Endothelial cell of umbilical vein (primary cell): ENCODE measurements around the gene FOXO1. TPM values are rescaled to one million over a fixed set of nuclear protein-coding genes. Genes with fewer than 3 reads are reported as not detected.

Experiments
- BruUV-seq: library from RNA; stranded (reverse); fragments of 400-500 nt; replicated peaks from 2 replicates; lab custom pipeline; 2021; lab: Mats Ljungman, UMichigan
- CTCF ChIA-PET: fragments of 300-600, 350-600 bp; sonication (Branson Sonifier 250); formaldehyde crosslinking; loops from one replicate; lab custom pipeline; 2021; ENCODE audit warnings: antibody characterized with exemption, inconsistent platforms; lab: Charles Lee
- POLR2A ChIA-PET: fragments of 300-600, 350-600 bp; sonication (Branson Sonifier 250); formaldehyde crosslinking; loops from one replicate; lab custom pipeline; 2021; ENCODE audit warnings: antibody characterized with exemption, inconsistent platforms; lab: Charles Lee
- DNase-seq: peaks from one replicate; pipeline ENCODE4 v3.0.0-alpha.2; 2011; ENCODE audit warnings: low read depth, low spot score
- FAIRE-seq: peaks from 2 replicates; lab custom pipeline; 2011; peaks lifted over from hg19 to GRCh38; lab: Jason Lieb, UNC
- H2AFZ ChIP-seq: 2 replicates; pipeline ENCODE4 v1.6.0; 2012; ENCODE audit warnings: low read depth, low read length, control low read depth, inconsistent platforms
- H3K27ac ChIP-seq: 2 replicates; pipeline ENCODE4 v1.5.1; 2011; ENCODE audit warnings: low read depth, mild to moderate bottlenecking, control low read depth, low read length, moderate library complexity; ENCODE audit not compliant: insufficient read depth
- H3K27me3 ChIP-seq, 2 experiments: 2 replicates each; pipeline versions ENCODE4 v1.6.0 to v1.6.1; 2011; ENCODE audit warnings: low read length in 2 of 2, mixed read lengths in 1 of 2; ENCODE audit not compliant: control insufficient read depth in 2 of 2, insufficient read depth in 2 of 2
- H3K36me3 ChIP-seq, 2 experiments: 2 replicates in 1 of 2; 3 replicates in 1 of 2; pipeline ENCODE4 v1.5.1; 2011; ENCODE audit warnings: low read length in 2 of 2, mild to moderate bottlenecking in 1 of 2, moderate library complexity in 1 of 2; ENCODE audit not compliant: control insufficient read depth in 2 of 2, insufficient read depth in 2 of 2; ENCODE audit errors: extremely low read depth in 1 of 2
- H3K4me1 ChIP-seq: 3 replicates; pipeline ENCODE4 v1.5.1; 2011; ENCODE audit warnings: mild to moderate bottlenecking, low read length; ENCODE audit not compliant: control insufficient read depth, insufficient read depth; ENCODE audit errors: extremely low read depth
- H3K4me2 ChIP-seq: 2 replicates; pipeline ENCODE4 v1.6.1; 2011; ENCODE audit warnings: low read length, control low read depth, mixed read lengths; ENCODE audit not compliant: insufficient read depth
- H3K4me3 ChIP-seq, 3 experiments: fragments of 200-600 bp in 1 of 3; sonication (generic), shearing (Covaris generic) in 1 of 3; replicated peaks in 1 of 3; 2 replicates each; pipeline ENCODE4 v1.5.1; 2011 to 2016; ENCODE audit warnings: control low read depth in 3 of 3, low read length in 3 of 3, mild to moderate bottlenecking in 2 of 3, inconsistent platforms in 1 of 3, low read depth in 1 of 3, moderate library complexity in 1 of 3; ENCODE audit not compliant: insufficient read depth in 1 of 3
- H3K79me2 ChIP-seq: 2 replicates; pipeline ENCODE4 v1.6.0; 2012; ENCODE audit warnings: low read length, inconsistent platforms; ENCODE audit not compliant: control insufficient read depth, insufficient read depth
- H3K9ac ChIP-seq: replicated peaks from 2 replicates; pipeline ENCODE3; 2011; ENCODE audit warnings: low read length, control low read depth; ENCODE audit not compliant: insufficient read depth; ENCODE audit errors: extremely low read depth
- H3K9me1 ChIP-seq: replicated peaks from 3 replicates; pipeline ENCODE4 v1.6.0; 2011; ENCODE audit warnings: mild to moderate bottlenecking, low read length; ENCODE audit not compliant: control insufficient read depth, insufficient read depth; ENCODE audit errors: extremely low read depth
- H3K9me3 ChIP-seq: replicated peaks from 2 replicates; pipeline ENCODE4 v1.5.1; 2012; ENCODE audit warnings: low read length, inconsistent platforms; ENCODE audit not compliant: control insufficient read depth, insufficient read depth
- H4K20me1 ChIP-seq: replicated peaks from 2 replicates; pipeline ENCODE3; 2011; ENCODE audit warnings: mild to moderate bottlenecking, low read length; ENCODE audit not compliant: control insufficient read depth, insufficient read depth; ENCODE audit errors: extremely low read depth
- CTCF ChIP-seq, 2 donors: IDR thresholded peaks; 1 replicate in 1 of 2; 2 replicates in 1 of 2; pipeline ENCODE4 v1.5.1; 2011; ENCODE audit warnings: low read length in 2 of 2, mild to moderate bottlenecking in 2 of 2, moderate library complexity in 2 of 2, control low read depth in 1 of 2, inconsistent platforms in 1 of 2, low read depth in 1 of 2; ENCODE audit not compliant: insufficient read depth in 1 of 2; ENCODE audit errors: extremely low read depth in 1 of 2
- EZH2 ChIP-seq: IDR thresholded peaks from 2 replicates; pipeline ENCODE4 v1.6.1; 2012; ENCODE audit warnings: borderline replicate concordance, low read depth, mild to moderate bottlenecking, moderate library complexity, low read length, inconsistent platforms; ENCODE audit not compliant: severe bottlenecking
- FOS ChIP-seq: IDR thresholded peaks from 2 replicates; pipeline ENCODE4 v1.6.1; 2011; ENCODE audit warnings: mild to moderate bottlenecking, low read length, moderate library complexity, borderline replicate concordance; ENCODE audit not compliant: insufficient read depth
- GATA2 ChIP-seq: IDR thresholded peaks from 2 replicates; pipeline ENCODE4 v1.7.0; 2011; ENCODE audit warnings: low read depth, mild to moderate bottlenecking, moderate library complexity, mixed read lengths, low read length; ENCODE audit not compliant: insufficient read length, insufficient read depth
- JUN ChIP-seq: IDR thresholded peaks from 2 replicates; pipeline ENCODE4 v1.6.1; 2011; ENCODE audit warnings: borderline replicate concordance, low read depth; ENCODE audit not compliant: insufficient read length, insufficient read depth
- MAX ChIP-seq: IDR thresholded peaks from 2 replicates; pipeline ENCODE4 v1.6.1; 2011; ENCODE audit not compliant: insufficient read depth, insufficient read length
- MYC ChIP-seq: IDR thresholded peaks from one replicate; pipeline ENCODE4 v1.6.1; 2011; ENCODE audit warnings: mild to moderate bottlenecking, low read depth, low read length
- POLR2A ChIP-seq: IDR thresholded peaks from 2 replicates; pipeline ENCODE4 v1.6.1; 2012; ENCODE audit warnings: low read depth, mild to moderate bottlenecking, control low read depth, low read length
- POLR2AphosphoS5 ChIP-seq: IDR thresholded peaks from 2 replicates; pipeline ENCODE4 v1.6.1; 2012; ENCODE audit warnings: low read depth, mild to moderate bottlenecking, control low read depth, low read length, moderate library complexity; ENCODE audit not compliant: insufficient read depth
- dilution Hi-C: fragments of 300-500 bp; cut with MboI; formaldehyde crosslinking; loops from one replicate; pipeline ENCODE4 v1.15.0; 2019; ENCODE audit warnings: low sequenced_read_pairs; ENCODE audit not compliant: extremely low pct_ligation_motif_present
- intact Hi-C: fragments of 100-400 bp; cut with micrococcal nuclease; formaldehyde crosslinking; loops from one replicate; pipeline ENCODE4 v1.10.0; 2022
- polyA plus RNA-seq, 4 experiments: library from polyadenylated mRNA; depleted of rRNA in 3 of 4; stranded (reverse) in 3 of 4; unstranded in 1 of 4; fragments of >200 nt; gene quantifications; 2 replicates each; pipeline versions ENCODE4 v1.2.1 to v1.2.3, GENCODE V29; 2011 to 2012; ENCODE audit warnings: missing spikeins in 1 of 4
- total RNA-seq: library from RNA; stranded (reverse); gene quantifications from 2 replicates; pipeline ENCODE4 v1.2.3, GENCODE V29; 2021

FOXO1 gene
- total and polyA plus RNA-seq, 2 donors (not counting 3 experiments of a cell fraction or from before 2014, with no cell fraction given), result 44.7 to 48.5 TPM

GRCh38 chr13:40697711-40698110 lies 31.3 kb upstream of the FOXO1 start:
- POLR2A ChIA-PET, result no interaction called here
- no peak for TF ChIP-seq GATA2
- no peak for TF ChIP-seq MYC
- TF ChIP-seq POLR2A, result no peak
- TF ChIP-seq JUN, result no peak
- TF ChIP-seq EZH2, result no peak
- no peak for TF ChIP-seq POLR2AphosphoS5
- no peak for TF ChIP-seq FOS
- TF ChIP-seq CTCF (IDR thresholded peaks at IDR 0.05; ENCODE audit: extremely low read depth in 1 of 2, insufficient read depth in 1 of 2, low read depth in 1 of 2, low read length in 2 of 2), result no peak
- no peak for TF ChIP-seq MAX
- dilution Hi-C loops, result loop anchor here (10.0 kb wide), 1 partner anchor 67 kb away; no protein-coding TSS in a partner anchor

More at GRCh38 chr13:40697711-40698110, 31.3 kb upstream of the FOXO1 start:
- H4K20me1 ChIP-seq, result no peaks in the 10 kb centered on the region
- H3K4me3 ChIP-seq, result no peak overlapping the region
- intact Hi-C loops, result no loop called here
- H3K9ac ChIP-seq, result no peak overlapping the region
- no peak overlapping the region for H3K27ac ChIP-seq
- H2AFZ ChIP-seq, result no peak overlapping the region
- no peak overlapping the region for H3K4me2 ChIP-seq
- peaks cover 3% of the 10 kb centered on the region for H3K4me1 ChIP-seq
- H3K36me3 ChIP-seq, result no peaks in the 10 kb centered on the region
- no peaks in the 10 kb centered on the region for H3K79me2 ChIP-seq
- no TSS peak for BruUV-seq
- CTCF ChIA-PET, result interaction anchor here (1.3 kb wide), 1 partner anchor 117 kb away, joined by 3 read pairs; no protein-coding TSS in a partner anchor
- no peaks in the 10 kb centered on the region for H3K9me1 ChIP-seq
- no peaks in the 10 kb centered on the region for H3K9me3 ChIP-seq
- no peak for DNase-seq
- no peak for FAIRE-seq
- H3K27me3 ChIP-seq, result no peaks in the 10 kb centered on the region
